Erythroblast (primary cell): ENCODE results near the gene KIF26B.

ENCODE experiments used
- GATA1 ChIP-seq: IDR thresholded peaks from 2 replicates; pipeline ENCODE4 v1.6.1; 2011; ENCODE audit warnings: low read depth, mild to moderate bottlenecking, control low read depth, low read length, moderate library complexity
- POLR2A ChIP-seq: IDR thresholded peaks from 2 replicates; pipeline ENCODE4 v1.6.1; 2011; ENCODE audit warnings: mild to moderate bottlenecking, low read length

DNA sequence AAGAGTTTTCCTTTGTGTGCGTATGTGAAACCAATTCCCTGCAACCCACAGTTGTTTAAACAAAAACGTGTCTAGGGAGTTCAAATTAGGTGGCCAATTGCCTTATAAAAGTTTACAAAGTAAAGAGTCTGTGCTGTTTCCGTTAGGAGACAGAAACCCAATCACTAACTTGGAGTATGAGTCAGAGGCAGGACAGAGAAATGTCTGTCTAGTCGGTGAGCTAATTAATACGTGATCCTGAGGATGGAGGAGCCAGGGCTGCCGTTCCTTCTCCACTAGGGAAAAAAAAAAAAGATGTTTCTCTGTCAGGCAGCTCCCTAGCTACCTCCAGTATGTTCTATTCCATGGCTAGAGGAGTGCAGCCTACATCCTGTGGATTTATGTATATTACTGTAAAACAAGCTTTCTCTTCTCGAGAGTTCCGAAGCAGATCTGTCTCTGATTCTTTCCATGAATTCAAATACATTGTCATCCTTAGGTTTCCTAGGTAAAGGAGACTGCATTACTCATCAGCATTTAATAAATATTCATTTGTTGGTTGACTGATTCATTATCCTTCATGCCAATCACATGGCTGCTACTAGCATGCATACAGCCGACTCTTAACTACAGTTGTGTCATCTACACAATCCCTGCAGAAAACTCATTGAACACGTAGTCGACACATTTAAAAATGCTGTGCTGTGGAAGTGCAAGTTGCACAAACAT is 430.6 kb downstream of the KIF26B start:
- TF ChIP-seq POLR2A = no peak
- no peak for TF ChIP-seq GATA1
